GM12878 (cell line): ENCODE data around the gene PPIB. TPM values are rescaled to one million over a fixed set of nuclear protein-coding genes. Genes with fewer than 3 reads are reported as not detected.

ENCODE experiments used
- ATAC-seq: fragments of 200-7000 bp; cut with Tn5 transposase; 3 replicates; pipeline ENCODE4 v1.9.1; 2020; ENCODE audit warnings: mild to moderate bottlenecking, moderate library complexity
- BruUV-seq: library from RNA; stranded (reverse); fragments of 400-500 nt; replicated peaks from 2 replicates; lab custom pipeline; 2021; lab: Mats Ljungman, UMichigan
- CTCF ChIA-PET: fragments of 300-600 bp; sonication (Branson Sonifier 250); formaldehyde crosslinking; extraction: SDS; loops from one replicate; lab custom pipeline; 2021; ENCODE audit warnings: inconsistent platforms; lab: Yijun Ruan, JAX
- POLR2A ChIA-PET: fragments of 350-600 bp; formaldehyde crosslinking; extraction: SDS; loops from one replicate; lab custom pipeline; 2021; ENCODE audit warnings: inconsistent platforms; lab: Charles Lee
- RAD21 ChIA-PET: fragments of 300-600 bp; sonication (Branson Sonifier 250); formaldehyde crosslinking; loops from one replicate; lab custom pipeline; 2023; ENCODE audit warnings: antibody characterized with exemption; ENCODE audit not compliant: unreplicated experiment; lab: Charles Lee
- SMC1A ChIA-PET: fragments of 300-600 bp; sonication (Branson Sonifier 250); formaldehyde crosslinking; loops from one replicate; lab custom pipeline; 2023; ENCODE audit not compliant: unreplicated experiment, uncharacterized antibody; lab: Charles Lee
- DNase-seq: peaks from one replicate; pipeline ENCODE4 v3.0.0-alpha.2; 2011; ENCODE audit warnings: low read depth, low spot score
- FAIRE-seq: peaks from 3 replicates; lab custom pipeline; 2011; peaks lifted over from hg19 to GRCh38; lab: Jason Lieb, UNC
- H2AFZ ChIP-seq: 2 replicates; pipeline ENCODE4 v1.6.0; 2011; ENCODE audit warnings: low read depth, low read length, control low read depth; ENCODE audit not compliant: control insufficient read depth
- H3K27ac ChIP-seq: 2 replicates; pipeline ENCODE4 v1.5.1; 2011; ENCODE audit warnings: control low read depth; ENCODE audit not compliant: control insufficient read depth, insufficient read depth
- H3K27me3 ChIP-seq, 2 experiments: replicated peaks in 1 of 2; 2 replicates each; pipeline versions ENCODE4 v1.6.0 to v1.6.1; 2011; ENCODE audit warnings: low read length in 1 of 2; ENCODE audit not compliant: control insufficient read depth in 2 of 2, insufficient read depth in 2 of 2
- H3K36me3 ChIP-seq, 2 experiments: 2 replicates each; pipeline ENCODE4 v1.5.1; 2011; ENCODE audit warnings: low read length in 1 of 2; ENCODE audit not compliant: control insufficient read depth in 2 of 2, insufficient read depth in 2 of 2
- H3K4me1 ChIP-seq: 2 replicates; pipeline ENCODE4 v1.6.1; 2011; ENCODE audit warnings: mild to moderate bottlenecking, low read length, moderate library complexity, mixed read lengths; ENCODE audit not compliant: control insufficient read depth, insufficient read depth
- H3K4me2 ChIP-seq: 2 replicates; pipeline ENCODE4 v1.6.0; 2011; ENCODE audit warnings: control low read depth; ENCODE audit not compliant: control insufficient read depth, insufficient read depth
- H3K4me3 ChIP-seq: fragments of 200-600 bp; sonication (generic); 2 replicates; pipeline ENCODE4 v1.5.1; 2016
- H3K79me2 ChIP-seq: 2 replicates; pipeline ENCODE4 v1.6.0; 2011; ENCODE audit warnings: low read length; ENCODE audit not compliant: control insufficient read depth, insufficient read depth
- H3K9ac ChIP-seq: 2 replicates; pipeline ENCODE4 v1.8.0; 2011; ENCODE audit warnings: low read length, control low read depth, mixed read lengths; ENCODE audit not compliant: control insufficient read depth, insufficient read depth
- H3K9me3 ChIP-seq: replicated peaks from 3 replicates; pipeline ENCODE4 v1.5.1; 2011; ENCODE audit warnings: mild to moderate bottlenecking, low read length; ENCODE audit not compliant: control insufficient read depth, insufficient read depth
- H4K20me1 ChIP-seq: 2 replicates; pipeline ENCODE4 v1.6.0; 2011; ENCODE audit not compliant: control insufficient read depth, insufficient read depth
- CEBPB ChIP-seq, 2 experiments: fragments of 150-350 bp in 1 of 2; IDR thresholded peaks; 2 replicates each; pipeline ENCODE4 v1.6.1; 2012 to 2014; ENCODE audit warnings: low read depth in 2 of 2, low read length in 2 of 2, borderline replicate concordance in 1 of 2, inconsistent platforms in 1 of 2
- HCFC1 ChIP-seq: fragments of 150-350 bp; IDR thresholded peaks from 2 replicates; pipeline ENCODE4 v1.6.1; 2014; ENCODE audit warnings: low read length
- MYC ChIP-seq: IDR thresholded peaks from 2 replicates; pipeline ENCODE4 v1.6.1; 2011; ENCODE audit warnings: mild to moderate bottlenecking, low read length, moderate library complexity, inconsistent platforms; ENCODE audit not compliant: insufficient read depth, insufficient replicate concordance, insufficient read length, severe bottlenecking
- NFYB ChIP-seq: IDR thresholded peaks from 2 replicates; pipeline ENCODE4 v1.6.1; 2011; ENCODE audit warnings: low read depth, mild to moderate bottlenecking, low read length, improper control_type of control experiment, moderate library complexity; ENCODE audit not compliant: insufficient read depth
- TCF3 ChIP-seq: IDR thresholded peaks from 2 replicates; pipeline ENCODE4 v1.6.1; 2012; ENCODE audit warnings: low read depth, mild to moderate bottlenecking, low read length, borderline replicate concordance; ENCODE audit not compliant: insufficient read depth
- WGBS: methylation state at CpG from one replicate; pipeline ENCODE4 v1.1.6; 2016; ENCODE audit warnings: low lambda C conversion rate; ENCODE audit not compliant: insufficient replicate concordance, insufficient coverage; ENCODE audit errors: missing lambda C conversion rate; 5-methylcytosine and 5-hydroxymethylcytosine counted together
- in situ Hi-C: fragments of 300-500 bp; cut with MboI; formaldehyde crosslinking; loops from 9 replicates; pipeline ENCODE4 v1.14.3; 2018; ENCODE audit warnings: mixed read lengths
- intact Hi-C: fragments of 100-400 bp; cut with micrococcal nuclease; formaldehyde crosslinking; loops from one replicate; pipeline ENCODE4 v1.14.2; 2022; ENCODE audit not compliant: unreplicated experiment
- polyA plus RNA-seq, 11 experiments: library from polyadenylated mRNA; depleted of rRNA in 4 of 11; unstranded in 6 of 11; stranded (reverse) in 5 of 11; fragments of >200 nt; fragmentation: Nextera tagmentation in 4 of 11; fragmentation: Illumina TruSeq in 1 of 11; extraction: Ambion mirVana in 4 of 11; extraction: Trizol in 1 of 11; gene quantifications; 1 replicate in 1 of 11; 2 replicates in 10 of 11; pipeline versions ENCODE4 v1.2.1 to v1.2.3, GENCODE V29; 2011 to 2016; ENCODE audit warnings: inconsistent platforms in 2 of 11, missing spikeins in 2 of 11, low read depth in 1 of 11
- total RNA-seq, 4 experiments: library from RNA; depleted of rRNA in 3 of 4; stranded (reverse); fragments of >200 nt in 3 of 4; fragmentation: Illumina TruSeq in 1 of 4; extraction: Trizol in 1 of 4; gene quantifications; 2 replicates each; pipeline versions ENCODE4 v1.2.1 to v1.2.3, GENCODE V29; 2013 to 2021
- TF ChIP-seq, protein P1 (sequence below): fragments of 450-650 bp; IDR thresholded peaks from 2 replicates; pipeline ENCODE4 v1.6.1; 2017; ENCODE audit warnings: mild to moderate bottlenecking, moderate library complexity
- TF ChIP-seq, protein P2 (sequence below): fragments of 450-650 bp; conservative IDR thresholded peaks from 2 replicates; pipeline ENCODE4 v1.6.1; 2017; ENCODE audit warnings: mild to moderate bottlenecking, moderate library complexity
- TF ChIP-seq, protein P3 (sequence below): IDR thresholded peaks from 2 replicates; pipeline ENCODE4 v1.6.1; 2012; ENCODE audit warnings: improper control_type of control experiment, low read depth, low read length; ENCODE audit not compliant: insufficient replicate concordance

Gene PPIB
- total and polyA plus RNA-seq, 10 of the 15 experiments (the other 5 are each of a cell fraction or from before 2014, with no cell fraction given) = 344 to 936 (median 508) TPM

DNA sequence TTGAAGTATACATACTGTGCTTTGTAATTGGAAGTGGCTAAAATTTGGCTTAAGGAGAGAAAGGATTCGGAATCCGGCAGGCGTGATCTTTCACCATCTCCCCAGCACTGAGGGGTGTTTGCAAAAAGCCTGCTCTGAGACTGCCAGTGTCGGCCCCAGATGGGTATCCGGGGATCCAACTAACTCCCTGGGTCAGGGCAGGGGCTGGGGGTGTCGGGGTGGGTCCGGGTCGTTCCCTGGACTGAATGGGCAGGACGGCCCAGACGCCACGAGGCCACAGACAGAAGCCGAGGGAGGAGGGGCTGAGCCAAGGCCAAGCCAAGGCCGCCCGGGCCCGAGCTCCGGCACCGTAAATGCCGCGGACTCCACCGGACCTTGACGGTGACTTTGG lies 349 bp downstream of the PPIB start:
- WGBS = 0% methylated on average over 21 of the region's 21 CpGs
- no peak for FAIRE-seq
- H4K20me1 ChIP-seq = peaks cover 12% of the 10 kb centered on the region
- BruUV-seq = no TSS peak
- ChIA-PET POLR2A (interaction anchor here (0.6 to 3.4 kb wide), 9 partner anchors 9 to 967 kb away, joined by 3 to 32 read pairs (median 7); partner anchors contain the start of genes CIAO2A, SNX1 and SNX22), CTCF (interaction anchor here (0.6 to 3.6 kb wide), 8 partner anchors 9 to 1355 kb away, joined by 3 to 34 read pairs (median 6); partner anchors contain the start of genes CIAO2A, CSNK1G1 and DPP8), SMC1A (interaction anchor here (1.3 to 3.3 kb wide), 3 partner anchors 9 to 565 kb away, joined by 4 to 19 read pairs (median 9); no protein-coding TSS in a partner anchor), RAD21 (interaction anchor here (0.6 to 2.6 kb wide), 8 partner anchors 10 to 1109 kb away, joined by 3 to 14 read pairs (median 6); partner anchors contain the start of genes CIAO2A and SNX22)
- H3K9me3 ChIP-seq = no peaks in the 10 kb centered on the region
- DNase-seq = no peak
- no peaks in the 10 kb centered on the region for H3K27me3 ChIP-seq
- H3K4me2 ChIP-seq = peak overlapping the region; percentile 93
- in situ Hi-C loops = no loop called here
- H3K4me1 ChIP-seq = peaks cover 30% of the 10 kb centered on the region
- ATAC-seq = peak; percentile 53
- intact Hi-C loops = loop anchor here (2.0 to 5.0 kb wide), 2 partner anchors 195 to 732 kb away; partner anchors contain the start of gene CSNK1G1
- H2AFZ ChIP-seq = peak overlapping the region; percentile 68
- peaks cover 17 to 18% of the 10 kb centered on the region in 2 experiments; a peak in 3 of 4 replicates for H3K36me3 ChIP-seq
- peak overlapping the region; percentile 84 for H3K4me3 ChIP-seq
- H3K9ac ChIP-seq = peak overlapping the region; percentile 72
- H3K27ac ChIP-seq = peak overlapping the region; percentile 60
- peaks cover 45% of the 10 kb centered on the region for H3K79me2 ChIP-seq
- TF ChIP-seq, protein P1, sequence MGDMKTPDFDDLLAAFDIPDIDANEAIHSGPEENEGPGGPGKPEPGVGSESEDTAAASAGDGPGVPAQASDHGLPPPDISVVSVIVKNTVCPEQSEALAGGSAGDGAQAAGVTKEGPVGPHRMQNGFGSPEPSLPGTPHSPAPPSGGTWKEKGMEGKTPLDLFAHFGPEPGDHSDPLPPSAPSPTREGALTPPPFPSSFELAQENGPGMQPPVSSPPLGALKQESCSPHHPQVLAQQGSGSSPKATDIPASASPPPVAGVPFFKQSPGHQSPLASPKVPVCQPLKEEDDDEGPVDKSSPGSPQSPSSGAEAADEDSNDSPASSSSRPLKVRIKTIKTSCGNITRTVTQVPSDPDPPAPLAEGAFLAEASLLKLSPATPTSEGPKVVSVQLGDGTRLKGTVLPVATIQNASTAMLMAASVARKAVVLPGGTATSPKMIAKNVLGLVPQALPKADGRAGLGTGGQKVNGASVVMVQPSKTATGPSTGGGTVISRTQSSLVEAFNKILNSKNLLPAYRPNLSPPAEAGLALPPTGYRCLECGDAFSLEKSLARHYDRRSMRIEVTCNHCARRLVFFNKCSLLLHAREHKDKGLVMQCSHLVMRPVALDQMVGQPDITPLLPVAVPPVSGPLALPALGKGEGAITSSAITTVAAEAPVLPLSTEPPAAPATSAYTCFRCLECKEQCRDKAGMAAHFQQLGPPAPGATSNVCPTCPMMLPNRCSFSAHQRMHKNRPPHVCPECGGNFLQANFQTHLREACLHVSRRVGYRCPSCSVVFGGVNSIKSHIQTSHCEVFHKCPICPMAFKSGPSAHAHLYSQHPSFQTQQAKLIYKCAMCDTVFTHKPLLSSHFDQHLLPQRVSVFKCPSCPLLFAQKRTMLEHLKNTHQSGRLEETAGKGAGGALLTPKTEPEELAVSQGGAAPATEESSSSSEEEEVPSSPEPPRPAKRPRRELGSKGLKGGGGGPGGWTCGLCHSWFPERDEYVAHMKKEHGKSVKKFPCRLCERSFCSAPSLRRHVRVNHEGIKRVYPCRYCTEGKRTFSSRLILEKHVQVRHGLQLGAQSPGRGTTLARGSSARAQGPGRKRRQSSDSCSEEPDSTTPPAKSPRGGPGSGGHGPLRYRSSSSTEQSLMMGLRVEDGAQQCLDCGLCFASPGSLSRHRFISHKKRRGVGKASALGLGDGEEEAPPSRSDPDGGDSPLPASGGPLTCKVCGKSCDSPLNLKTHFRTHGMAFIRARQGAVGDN = 0 out of 2 replicates have a peak, but pooled peaks have one; percentile 13
- TF ChIP-seq CEBPB (IDR thresholded peaks at IDR 0.05; ENCODE audit: borderline replicate concordance in 1 of 2, low read depth in 2 of 2, low read length in 2 of 2) (no peak), MYC (peak; percentile 62), HCFC1 (no peak), NFYB (no peak), TCF3 (no peak)
- TF ChIP-seq, protein P2, sequence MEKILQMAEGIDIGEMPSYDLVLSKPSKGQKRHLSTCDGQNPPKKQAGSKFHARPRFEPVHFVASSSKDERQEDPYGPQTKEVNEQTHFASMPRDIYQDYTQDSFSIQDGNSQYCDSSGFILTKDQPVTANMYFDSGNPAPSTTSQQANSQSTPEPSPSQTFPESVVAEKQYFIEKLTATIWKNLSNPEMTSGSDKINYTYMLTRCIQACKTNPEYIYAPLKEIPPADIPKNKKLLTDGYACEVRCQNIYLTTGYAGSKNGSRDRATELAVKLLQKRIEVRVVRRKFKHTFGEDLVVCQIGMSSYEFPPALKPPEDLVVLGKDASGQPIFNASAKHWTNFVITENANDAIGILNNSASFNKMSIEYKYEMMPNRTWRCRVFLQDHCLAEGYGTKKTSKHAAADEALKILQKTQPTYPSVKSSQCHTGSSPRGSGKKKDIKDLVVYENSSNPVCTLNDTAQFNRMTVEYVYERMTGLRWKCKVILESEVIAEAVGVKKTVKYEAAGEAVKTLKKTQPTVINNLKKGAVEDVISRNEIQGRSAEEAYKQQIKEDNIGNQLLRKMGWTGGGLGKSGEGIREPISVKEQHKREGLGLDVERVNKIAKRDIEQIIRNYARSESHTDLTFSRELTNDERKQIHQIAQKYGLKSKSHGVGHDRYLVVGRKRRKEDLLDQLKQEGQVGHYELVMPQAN = no peak
- TF ChIP-seq, protein P3, sequence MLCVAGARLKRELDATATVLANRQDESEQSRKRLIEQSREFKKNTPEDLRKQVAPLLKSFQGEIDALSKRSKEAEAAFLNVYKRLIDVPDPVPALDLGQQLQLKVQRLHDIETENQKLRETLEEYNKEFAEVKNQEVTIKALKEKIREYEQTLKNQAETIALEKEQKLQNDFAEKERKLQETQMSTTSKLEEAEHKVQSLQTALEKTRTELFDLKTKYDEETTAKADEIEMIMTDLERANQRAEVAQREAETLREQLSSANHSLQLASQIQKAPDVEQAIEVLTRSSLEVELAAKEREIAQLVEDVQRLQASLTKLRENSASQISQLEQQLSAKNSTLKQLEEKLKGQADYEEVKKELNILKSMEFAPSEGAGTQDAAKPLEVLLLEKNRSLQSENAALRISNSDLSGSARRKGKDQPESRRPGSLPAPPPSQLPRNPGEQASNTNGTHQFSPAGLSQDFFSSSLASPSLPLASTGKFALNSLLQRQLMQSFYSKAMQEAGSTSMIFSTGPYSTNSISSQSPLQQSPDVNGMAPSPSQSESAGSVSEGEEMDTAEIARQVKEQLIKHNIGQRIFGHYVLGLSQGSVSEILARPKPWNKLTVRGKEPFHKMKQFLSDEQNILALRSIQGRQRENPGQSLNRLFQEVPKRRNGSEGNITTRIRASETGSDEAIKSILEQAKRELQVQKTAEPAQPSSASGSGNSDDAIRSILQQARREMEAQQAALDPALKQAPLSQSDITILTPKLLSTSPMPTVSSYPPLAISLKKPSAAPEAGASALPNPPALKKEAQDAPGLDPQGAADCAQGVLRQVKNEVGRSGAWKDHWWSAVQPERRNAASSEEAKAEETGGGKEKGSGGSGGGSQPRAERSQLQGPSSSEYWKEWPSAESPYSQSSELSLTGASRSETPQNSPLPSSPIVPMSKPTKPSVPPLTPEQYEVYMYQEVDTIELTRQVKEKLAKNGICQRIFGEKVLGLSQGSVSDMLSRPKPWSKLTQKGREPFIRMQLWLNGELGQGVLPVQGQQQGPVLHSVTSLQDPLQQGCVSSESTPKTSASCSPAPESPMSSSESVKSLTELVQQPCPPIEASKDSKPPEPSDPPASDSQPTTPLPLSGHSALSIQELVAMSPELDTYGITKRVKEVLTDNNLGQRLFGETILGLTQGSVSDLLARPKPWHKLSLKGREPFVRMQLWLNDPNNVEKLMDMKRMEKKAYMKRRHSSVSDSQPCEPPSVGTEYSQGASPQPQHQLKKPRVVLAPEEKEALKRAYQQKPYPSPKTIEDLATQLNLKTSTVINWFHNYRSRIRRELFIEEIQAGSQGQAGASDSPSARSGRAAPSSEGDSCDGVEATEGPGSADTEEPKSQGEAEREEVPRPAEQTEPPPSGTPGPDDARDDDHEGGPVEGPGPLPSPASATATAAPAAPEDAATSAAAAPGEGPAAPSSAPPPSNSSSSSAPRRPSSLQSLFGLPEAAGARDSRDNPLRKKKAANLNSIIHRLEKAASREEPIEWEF = no peak
